Type B pancreatic cell (in vitro differentiated cells): ENCODE data around the gene NACC1. TPM values are rescaled to one million over a fixed set of nuclear protein-coding genes. Genes with fewer than 3 reads are reported as not detected.

Experiments used
- DNase-seq: peaks from one replicate; pipeline ENCODE4 v3.0.0; 2021; ENCODE audit warnings: mixed read lengths; ENCODE audit not compliant: unreplicated experiment; ENCODE audit errors: extremely low spot score
- H3K27ac Mint-ChIP-seq: 2 replicates; pipeline ENCODE4 v1.8.0; 2021; ENCODE audit warnings: mild to moderate bottlenecking, mixed read lengths
- H3K27me3 Mint-ChIP-seq: 2 replicates; pipeline ENCODE4 v1.8.0; 2021; ENCODE audit warnings: mixed read lengths
- H3K36me3 Mint-ChIP-seq: 2 replicates; pipeline ENCODE4 v1.8.0; 2021; ENCODE audit warnings: mixed read lengths
- H3K4me1 Mint-ChIP-seq: one replicate; pipeline ENCODE4 v1.8.0; 2021; ENCODE audit warnings: mixed read lengths; ENCODE audit not compliant: unreplicated experiment
- H3K4me3 Mint-ChIP-seq: 2 replicates; pipeline ENCODE4 v1.8.0; 2021; ENCODE audit warnings: mild to moderate bottlenecking, mixed read lengths
- H3K9me3 Mint-ChIP-seq: 2 replicates; pipeline ENCODE4 v1.8.0; 2021; ENCODE audit warnings: mixed read lengths
- CTCF ChIP-seq: fragments of 200-600 bp; sonication (generic); conservative IDR thresholded peaks from 2 replicates; pipeline ENCODE4 v1.5.0; 2021; ENCODE audit warnings: antibody characterized with exemption, mild to moderate bottlenecking
- total RNA-seq: library from RNA; stranded (reverse); gene quantifications from 2 replicates; pipeline ENCODE4 v1.2.1, GENCODE V29; 2021; ENCODE audit warnings: low replicate concordance

The NACC1 gene
- total RNA-seq, 1 donor from 2014 or later: 66.8 TPM

DNA sequence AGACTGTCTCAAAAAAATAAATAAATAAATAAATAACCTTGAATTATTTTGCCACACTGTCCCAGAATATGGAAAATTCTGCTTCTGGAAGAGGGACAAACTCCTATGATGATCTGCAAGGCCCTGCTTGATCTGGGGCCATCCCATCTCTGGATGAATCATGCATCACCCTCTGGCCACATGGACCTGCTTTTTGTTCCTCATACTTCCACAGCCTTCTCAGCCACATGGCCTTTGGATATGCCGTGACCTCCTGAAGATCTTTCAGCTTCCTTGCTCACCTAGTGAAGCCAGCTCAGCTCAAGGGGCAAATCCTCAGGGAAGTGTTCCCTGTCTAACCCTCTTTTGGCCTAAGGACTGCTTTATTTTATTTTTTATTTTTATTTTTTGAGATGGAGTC lies 42.5 kb downstream of the NACC1 start:
- Mint-ChIP-seq H3K36me3 (no peaks in the 10 kb centered on the region), H3K27ac (no peak overlapping the region), H3K4me1 (peaks cover 19% of the 10 kb centered on the region), H3K4me3 (peak overlapping the region; percentile 55), H3K9me3 (no peaks in the 10 kb centered on the region), H3K27me3 (no peaks in the 10 kb centered on the region)
- no peak for DNase-seq
- TF ChIP-seq CTCF: no peak

GRCh38 chr19:13162724-13163608 lies 44.9 kb downstream of the NACC1 start:
- TF ChIP-seq CTCF: no peak
- Mint-ChIP-seq H3K36me3 (no peaks in the 10 kb centered on the region), H3K4me3 (peak overlapping the region; percentile 85), H3K9me3 (no peaks in the 10 kb centered on the region), H3K27ac (peak overlapping the region; percentile 99), H3K27me3 (no peaks in the 10 kb centered on the region), H3K4me1 (peaks cover 34% of the 10 kb centered on the region)
- DNase-seq: peak; percentile 94

DNA sequence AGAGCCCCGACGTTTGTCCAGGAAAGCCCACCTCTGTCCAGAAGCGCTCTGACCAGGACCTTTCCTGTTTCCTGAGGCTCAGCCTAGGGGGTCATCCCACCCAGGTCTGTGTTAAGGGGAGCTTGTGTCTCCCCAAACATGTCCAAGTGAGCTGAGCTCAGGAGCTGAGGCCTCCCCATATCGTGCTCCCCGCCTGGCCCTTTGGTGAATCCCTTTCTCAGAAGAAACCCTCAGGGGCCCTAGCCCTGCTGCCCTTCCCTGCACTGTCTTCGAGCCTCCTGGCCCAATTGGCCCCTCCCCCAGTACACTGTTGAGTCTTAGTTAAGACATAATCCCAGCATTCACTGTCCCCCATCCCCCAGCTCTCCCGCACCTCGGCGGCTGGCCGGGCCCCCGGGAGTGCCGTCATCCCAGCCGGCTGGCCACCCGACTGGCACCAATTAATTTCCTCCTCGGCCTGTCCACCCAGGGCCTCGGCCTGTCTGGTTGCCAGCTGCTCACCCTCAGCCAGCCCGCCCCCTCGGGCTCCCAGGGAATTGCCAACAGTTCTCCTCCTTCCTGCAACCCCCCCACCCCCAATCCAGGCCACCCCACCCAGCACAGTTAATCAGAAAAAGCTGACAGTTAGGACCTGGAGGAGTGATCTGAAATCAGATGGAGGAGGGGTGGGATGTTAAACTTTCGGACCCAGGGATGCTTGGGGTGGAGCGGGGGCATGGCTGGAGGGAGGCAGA lies 45.7 kb downstream of the NACC1 start:
- no peaks in the 10 kb centered on the region for H3K27me3 Mint-ChIP-seq
- H3K36me3 Mint-ChIP-seq: no peaks in the 10 kb centered on the region
- peaks cover 34% of the 10 kb centered on the region for H3K4me1 Mint-ChIP-seq
- H3K27ac Mint-ChIP-seq: peak overlapping the region; percentile 99
- peak overlapping the region; percentile 85 for H3K4me3 Mint-ChIP-seq
- no peak for TF ChIP-seq CTCF
- peak; percentile 84 for DNase-seq
- H3K9me3 Mint-ChIP-seq: no peaks in the 10 kb centered on the region

- peaks cover 36% of the 10 kb centered on the region for H3K4me1 Mint-ChIP-seq
Measured at GRCh38 chr19:13164343-13165161, 46.5 kb downstream of the NACC1 start.

More at GRCh38 chr19:13164343-13165161, 46.5 kb downstream of the NACC1 start:
- peak; percentile 85 for DNase-seq
- H3K4me3 Mint-ChIP-seq: peak overlapping the region; percentile 85
- TF ChIP-seq CTCF: no peak
- H3K36me3 Mint-ChIP-seq: no peaks in the 10 kb centered on the region
- H3K27me3 Mint-ChIP-seq: no peaks in the 10 kb centered on the region
- no peaks in the 10 kb centered on the region for H3K9me3 Mint-ChIP-seq
- H3K27ac Mint-ChIP-seq: peak overlapping the region; percentile 99
